DOHH2 (cell line): ENCODE data around the gene GLOD4.

ENCODE experiments used
- CTCF ChIP-seq: fragments of 200-600 bp; sonication (generic); IDR thresholded peaks from one replicate; pipeline ENCODE4 v1.5.1; 2014; ENCODE audit warnings: antibody characterized with exemption, mild to moderate bottlenecking, low read depth, low read length; ENCODE audit not compliant: poor library complexity, severe bottlenecking
- EZH2phosphoT487 ChIP-seq: fragments of 200-600 bp; sonication (generic); IDR thresholded peaks from 2 replicates; pipeline ENCODE4 v1.6.1; 2017; ENCODE audit warnings: borderline replicate concordance, mild to moderate bottlenecking, antibody characterized with exemption, low read length, moderate library complexity, mixed read lengths

GRCh38 chr17:826778-827177 lies 44.7 kb upstream of the GLOD4 start:
- no peak for TF ChIP-seq CTCF
- TF ChIP-seq EZH2phosphoT487 = no peak
